AML-193 (cell line): Measurements from ENCODE around the gene ACOT13.
"Not testable (repeated sequence)": the region's sequence is repeated elsewhere in the genome, so short reads cannot be mapped to it uniquely, and the experiment has no call there.

Experiments
- DNase-seq, 2 experiments: peaks; one replicate each; lab custom pipeline; 2025; lab: John Stamatoyannopoulos, UW

The ACOT13 gene

GRCh38 chr6:24666641-24667377, at the start of gene ACOT13, which contains the start of gene TDP2:
Gene ACOT13, plus strand, starts transcription at chr6:24667077. Its CDS starts 187 bp downstream, at chr6:24667264.
Gene TDP2, minus strand, starts transcription at chr6:24666899. Its CDS starts 37 bp downstream, at chr6:24666862.
- peak; percentile 96 to 97 for DNase-seq

- no peak for DNase-seq
These were observed 47.2 kb upstream of the ACOT13 start for GRCh38 chr6:24619661-24620060.

- no peak for DNase-seq
These were observed 46.2 kb upstream of the ACOT13 start for GRCh38 chr6:24620637-24621036.

DNA sequence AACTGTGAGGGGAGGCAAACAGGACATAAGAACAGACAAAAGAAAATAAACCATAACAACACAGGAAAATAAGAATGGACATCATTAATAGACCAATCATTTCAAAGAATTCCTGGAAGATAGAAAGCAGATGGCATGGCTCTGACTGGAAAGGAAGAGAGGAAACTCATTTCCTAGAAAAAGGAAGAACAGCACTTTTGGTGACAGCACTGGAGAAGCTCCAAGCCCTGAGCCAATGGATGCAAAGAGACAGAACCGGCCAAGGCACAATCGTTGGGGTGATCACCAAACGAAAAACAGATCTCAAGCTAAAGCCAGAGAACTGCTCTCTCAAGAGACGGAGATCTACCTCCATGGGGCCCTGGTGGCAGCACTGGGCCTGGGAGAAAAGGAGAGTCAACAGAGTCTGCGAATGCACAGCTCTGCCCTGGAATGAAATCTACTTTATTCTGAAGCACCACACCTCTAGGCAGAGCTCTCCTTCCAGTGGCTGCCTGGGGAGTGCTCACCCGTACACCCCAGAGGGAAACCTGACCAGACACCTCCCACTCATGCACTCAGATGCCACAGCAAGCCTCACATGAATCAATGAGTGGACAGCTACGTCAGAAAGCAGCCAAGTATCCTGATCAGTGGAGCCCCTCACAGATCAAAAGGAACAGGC, 45.1 kb upstream of the ACOT13 start:
- DNase-seq, result no peak

- DNase-seq, result no peak
These were observed 35.9 kb upstream of the ACOT13 start for GRCh38 chr6:24630856-24631505.

GRCh38 chr6:24631671-24632070, 35.2 kb upstream of the ACOT13 start:
- no peak for DNase-seq

- no peak for DNase-seq
These were observed 34.3 kb upstream of the ACOT13 start for GRCh38 chr6:24632573-24632972.

DNA sequence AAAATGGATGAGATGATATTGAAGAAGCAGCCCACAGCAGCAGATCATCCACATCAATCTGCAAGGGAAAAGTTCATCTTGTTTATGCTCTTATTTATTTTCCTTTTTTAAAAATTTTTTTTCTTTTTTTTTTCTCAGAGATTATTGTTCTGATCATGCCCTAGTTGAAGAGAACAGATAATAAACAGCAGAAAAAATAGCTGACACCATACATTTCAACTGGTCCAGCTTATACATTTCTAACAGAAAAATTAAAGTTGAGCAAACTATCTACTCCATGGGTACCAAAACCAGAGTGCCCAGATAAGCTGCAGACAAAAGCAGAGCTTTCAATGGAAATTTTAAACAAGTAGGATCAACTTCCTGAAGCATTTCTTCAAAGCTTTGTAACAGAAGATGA, 30.2 kb upstream of the ACOT13 start:
- DNase-seq, result no peak

- no peak for DNase-seq
These were observed 26.7 kb upstream of the ACOT13 start for GRCh38 chr6:24640166-24640565.

DNA sequence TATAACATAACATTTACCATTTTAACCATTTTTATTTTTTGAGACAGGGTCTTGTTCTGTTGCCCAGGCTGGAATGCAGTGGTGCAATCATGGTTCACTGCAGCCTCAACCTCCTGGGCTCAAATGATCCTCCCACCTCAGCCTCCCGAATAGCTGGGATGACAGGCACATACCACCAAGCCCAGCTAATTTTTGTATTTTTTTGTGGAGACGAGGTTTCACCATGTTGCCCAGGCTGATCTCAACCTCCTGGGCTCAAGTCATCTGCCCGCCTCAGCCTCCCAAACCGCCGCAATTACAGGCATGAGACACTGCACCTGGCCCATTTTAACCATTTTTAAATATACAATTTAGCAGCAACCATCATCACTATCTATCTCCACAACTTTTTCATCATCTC, 26.2 kb upstream of the ACOT13 start:
- not testable (repeated sequence) for DNase-seq

DNA sequence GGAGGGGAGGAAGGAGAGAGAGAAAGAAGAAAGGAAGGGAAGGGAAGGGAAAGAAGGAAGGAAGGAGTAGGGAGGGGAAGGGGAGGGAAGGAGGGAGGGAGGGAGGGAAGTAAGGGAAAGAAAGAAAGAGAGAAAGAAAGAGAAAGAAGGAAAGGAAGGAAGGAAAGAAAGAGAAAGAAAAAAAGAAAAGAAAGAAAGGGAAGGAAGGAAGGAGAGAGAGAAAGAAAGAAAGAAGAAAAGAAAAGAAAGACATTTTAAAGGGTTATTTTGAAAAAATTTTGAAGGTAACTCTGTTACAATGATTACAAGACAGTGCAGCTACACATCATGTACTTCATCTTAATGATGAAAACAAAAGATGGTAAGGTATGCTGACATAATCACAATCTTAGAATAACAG, 24.8 kb upstream of the ACOT13 start:
- DNase-seq, result no peak

GRCh38 chr6:24643920-24644319, 23.0 kb upstream of the ACOT13 start:
- DNase-seq, result no peak

DNA sequence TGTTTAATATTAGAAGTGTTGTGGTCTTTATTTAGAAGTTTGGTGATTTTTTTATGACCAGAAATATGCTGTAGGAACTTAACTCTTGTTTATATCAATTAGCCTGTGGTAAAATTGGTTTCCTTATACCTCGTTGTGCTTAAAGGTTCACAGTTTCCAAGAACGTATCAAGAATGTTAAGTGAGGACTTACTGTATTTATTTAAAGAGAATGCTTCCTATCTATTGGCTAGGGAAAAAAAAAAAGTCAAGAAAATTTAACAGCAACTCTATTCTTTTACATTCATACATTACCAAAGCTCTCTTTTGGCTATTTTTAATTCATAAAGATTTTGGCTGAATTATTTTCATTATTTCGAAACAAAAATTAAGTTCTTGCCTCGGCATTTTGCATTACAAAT, 22.5 kb upstream of the ACOT13 start:
- no peak for DNase-seq

- no peak for DNase-seq
These were observed 20.1 kb upstream of the ACOT13 start for GRCh38 chr6:24646771-24647170.

DNA sequence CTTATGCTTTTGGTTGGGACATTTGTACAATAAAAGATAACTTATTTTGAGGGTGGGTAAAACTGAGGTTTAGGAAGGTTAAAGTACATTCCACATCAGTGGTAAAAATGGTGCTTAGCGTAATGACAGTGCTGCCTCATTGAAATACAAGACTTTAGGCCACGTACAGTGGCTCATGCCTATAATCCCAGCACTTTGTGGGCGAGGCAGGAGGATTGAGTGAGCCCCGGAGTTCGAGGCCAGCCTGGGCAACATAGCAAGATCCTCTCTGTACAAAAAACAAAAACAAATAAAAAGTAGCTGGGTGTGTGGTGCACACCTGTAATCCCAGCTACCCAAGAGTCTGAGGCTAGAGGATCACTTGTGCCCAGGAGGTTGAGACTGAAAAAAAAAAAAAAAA, 18.6 kb upstream of the ACOT13 start:
- no peak for DNase-seq

- DNase-seq, result no peak
These were observed 17.2 kb upstream of the ACOT13 start for GRCh38 chr6:24649691-24650090.

- no peak for DNase-seq
These were observed 16.5 kb upstream of the ACOT13 start for GRCh38 chr6:24650365-24650764.

DNA sequence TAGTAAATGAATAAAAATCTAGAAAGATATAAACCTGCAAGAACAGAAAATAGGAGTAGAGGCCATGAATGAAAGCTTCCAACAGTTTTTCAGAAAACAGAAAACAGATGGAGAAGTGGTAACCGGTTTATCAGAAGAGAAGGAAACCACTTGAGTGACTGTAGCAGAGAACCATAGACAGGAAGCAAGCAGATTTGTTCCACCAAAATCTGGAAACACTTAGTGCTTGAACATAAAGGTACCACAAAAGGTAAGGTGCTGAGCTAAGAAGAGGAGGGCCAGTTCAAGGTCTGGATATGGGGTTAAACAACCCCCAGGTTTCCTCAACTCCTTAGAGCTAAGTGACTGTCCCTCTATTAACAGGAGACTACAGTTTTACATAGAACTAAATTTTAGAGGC, 11.7 kb upstream of the ACOT13 start:
- no peak for DNase-seq

GRCh38 chr6:24658573-24659560, 8.0 kb upstream of the ACOT13 start:
- no peak for DNase-seq

DNA sequence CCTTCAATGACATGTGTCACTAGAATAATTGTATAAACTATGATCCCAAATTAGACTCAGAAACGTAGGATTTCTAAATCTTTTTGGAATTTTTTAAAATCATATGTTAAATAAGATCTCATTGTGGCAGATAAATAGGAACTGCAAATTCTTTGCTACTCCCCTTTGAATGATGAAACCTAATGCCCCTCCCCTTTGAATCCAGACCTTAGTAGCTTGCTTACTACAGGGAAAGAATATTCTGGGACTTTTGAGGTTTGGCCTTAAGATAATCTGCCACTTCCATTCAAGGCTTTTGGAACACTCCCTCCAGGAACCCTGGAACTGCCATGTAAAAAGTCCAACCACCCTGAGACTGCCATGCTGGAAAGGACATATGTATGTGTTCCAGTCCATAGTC, 7.3 kb upstream of the ACOT13 start:
- no peak for DNase-seq

DNA sequence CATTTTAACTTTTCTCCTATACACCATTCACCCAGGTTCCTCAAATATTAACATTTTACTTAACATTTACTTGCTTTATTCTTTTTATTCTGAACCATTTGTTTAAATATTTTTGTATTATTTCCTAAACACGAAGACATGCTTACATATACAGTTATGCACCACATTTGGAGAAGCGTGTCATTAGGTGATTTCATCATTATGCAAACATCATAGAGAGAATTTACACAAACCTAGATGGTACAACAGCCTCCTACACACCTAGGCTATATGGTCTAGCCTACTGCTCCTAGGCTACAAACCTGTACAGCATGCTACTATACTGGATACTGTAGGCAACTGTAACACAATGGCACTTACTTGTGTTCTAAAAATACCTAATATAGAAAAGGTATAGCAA, 6.8 kb upstream of the ACOT13 start:
- DNase-seq, result no peak

DNA sequence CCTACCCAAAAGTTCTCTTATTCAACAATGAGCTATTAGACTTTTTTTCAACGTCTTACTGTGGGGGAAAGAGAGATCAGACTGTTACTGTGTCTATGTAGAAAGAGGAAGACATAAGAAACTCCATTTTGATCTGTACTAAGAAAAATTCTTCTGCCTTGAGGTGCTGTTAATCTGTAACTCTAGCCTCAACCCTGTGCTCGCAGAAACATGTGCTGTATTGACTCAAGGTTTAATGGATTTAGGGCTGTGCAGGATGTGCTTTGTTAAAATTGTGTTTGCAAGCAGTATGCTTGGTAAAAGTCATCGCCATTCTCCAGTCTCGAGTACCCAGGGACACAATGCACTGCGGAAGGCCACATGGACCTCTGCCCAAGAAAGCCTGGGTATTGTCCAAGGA, 5.1 kb upstream of the ACOT13 start:
- DNase-seq, result not testable (repeated sequence)
